ENCODE measurements around the gene PCSK2. TPM values are rescaled to one million over a fixed set of nuclear protein-coding genes. Genes with fewer than 3 reads are reported as not detected.

The PCSK2 gene
- total RNA-seq, 3 donors from 2014 or later, result not detected

DNA sequence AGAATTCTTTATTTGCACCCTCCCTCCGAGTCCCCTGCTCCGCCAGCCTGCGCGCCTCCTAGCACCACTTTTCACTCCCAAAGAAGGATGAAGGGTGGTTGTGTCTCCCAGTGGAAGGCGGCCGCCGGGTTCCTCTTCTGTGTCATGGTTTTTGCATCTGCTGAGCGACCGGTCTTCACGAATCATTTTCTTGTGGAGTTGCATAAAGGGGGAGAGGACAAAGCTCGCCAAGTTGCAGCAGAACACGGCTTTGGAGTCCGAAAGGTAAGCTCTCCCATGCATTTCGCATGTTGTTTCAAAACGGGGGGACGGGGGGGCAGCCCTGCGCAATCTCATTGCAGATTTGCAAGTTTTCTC lies 357 bp downstream of the PCSK2 start:
- H3K27me3 Mint-ChIP-seq (ENCODE audit: low read depth), result peaks cover 61% of the 10 kb centered on the region
- H3K9me3 Mint-ChIP-seq, result no peaks in the 10 kb centered on the region
- DNase-seq (no peak), ATAC-seq (no peak)
- H3K4me3 Mint-ChIP-seq, result no peak overlapping the region
- no peaks in the 10 kb centered on the region for H3K36me3 Mint-ChIP-seq (ENCODE audit: insufficient read depth)
- H3K4me1 Mint-ChIP-seq (ENCODE audit: low read depth), result peaks cover 1% of the 10 kb centered on the region

DNA sequence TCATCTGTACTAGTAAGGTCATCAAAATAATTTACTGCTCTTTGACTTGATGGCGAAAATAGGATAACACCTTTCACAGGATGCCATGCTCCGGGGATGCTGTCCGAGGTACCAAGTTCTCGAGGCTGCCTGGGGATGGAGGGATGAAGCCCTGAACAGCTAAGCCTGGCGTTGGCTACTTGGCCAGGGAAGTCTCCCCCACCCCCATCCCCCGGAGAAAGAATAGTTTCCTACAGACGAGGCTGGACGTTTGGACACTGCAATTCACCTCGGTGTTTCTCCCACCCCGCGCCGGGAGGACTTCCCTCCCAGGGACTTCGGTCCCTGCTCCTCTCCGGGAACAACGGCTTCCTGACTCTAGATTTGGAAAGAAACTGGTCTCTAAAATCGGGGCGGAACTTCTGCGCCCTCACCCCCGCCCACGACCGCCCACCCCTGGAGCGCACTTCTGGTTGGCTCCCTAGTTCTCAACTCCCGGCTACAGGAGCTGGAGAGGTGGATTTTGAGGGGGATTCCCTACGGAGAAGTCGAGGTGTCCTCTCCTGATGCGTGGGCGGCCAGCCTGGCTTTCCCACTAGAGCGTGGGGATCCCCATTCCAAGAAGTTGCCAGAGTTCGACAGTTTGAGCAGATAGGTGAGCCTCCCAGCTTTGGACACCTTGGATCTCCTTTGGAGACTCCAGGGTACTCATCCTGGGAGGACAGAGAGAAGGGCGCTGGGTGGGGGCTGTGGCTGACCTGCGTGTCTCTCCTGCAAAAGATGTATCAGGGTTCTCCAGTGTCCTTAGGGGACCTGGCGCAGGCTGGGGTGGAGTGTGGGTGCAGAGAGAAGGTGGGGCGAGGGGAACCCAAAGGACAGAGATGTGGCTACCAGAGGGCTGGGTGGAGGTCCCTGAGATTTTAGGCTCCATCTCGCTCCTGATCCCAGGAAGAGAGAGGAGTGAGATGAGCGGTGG lies 1.1 kb downstream of the PCSK2 start:
- Mint-ChIP-seq H3K4me3 (no peak overlapping the region), H3K9me3 (no peaks in the 10 kb centered on the region), H3K36me3 (ENCODE audit: insufficient read depth) (no peaks in the 10 kb centered on the region), H3K4me1 (ENCODE audit: low read depth) (peaks cover 1% of the 10 kb centered on the region), H3K27me3 (ENCODE audit: low read depth) (peaks cover 57% of the 10 kb centered on the region)
- DNase-seq (no peak), ATAC-seq (no peak)

DNA sequence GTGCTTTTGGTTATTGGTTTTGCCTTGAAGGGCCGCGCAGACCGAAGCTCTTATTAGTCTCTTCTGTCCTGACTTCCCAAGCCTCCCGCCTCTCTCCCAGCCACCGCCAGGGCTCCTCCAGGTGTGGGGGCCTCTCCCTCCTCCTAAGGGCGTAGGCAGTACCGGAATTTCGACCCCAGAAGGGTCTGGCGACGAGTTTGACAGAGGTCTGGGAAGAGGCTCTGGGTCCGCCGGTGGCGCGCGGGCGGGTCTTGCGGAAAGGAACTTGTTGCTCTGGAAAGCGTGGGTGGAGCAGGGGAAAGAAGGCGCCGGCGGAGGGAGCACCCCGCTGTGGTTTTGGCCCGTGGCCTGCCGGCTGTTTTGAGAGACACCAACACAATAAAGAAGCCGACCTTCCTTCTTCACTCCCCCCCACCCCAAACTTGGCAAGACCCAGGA lies 1.8 kb downstream of the PCSK2 start:
- Mint-ChIP-seq H3K4me3 (no peak overlapping the region), H3K36me3 (ENCODE audit: insufficient read depth) (no peaks in the 10 kb centered on the region), H3K27me3 (ENCODE audit: low read depth) (peaks cover 52% of the 10 kb centered on the region), H3K9me3 (no peaks in the 10 kb centered on the region), H3K4me1 (ENCODE audit: low read depth) (peaks cover 1% of the 10 kb centered on the region)
- DNase-seq (no peak), ATAC-seq (no peak)

DNA sequence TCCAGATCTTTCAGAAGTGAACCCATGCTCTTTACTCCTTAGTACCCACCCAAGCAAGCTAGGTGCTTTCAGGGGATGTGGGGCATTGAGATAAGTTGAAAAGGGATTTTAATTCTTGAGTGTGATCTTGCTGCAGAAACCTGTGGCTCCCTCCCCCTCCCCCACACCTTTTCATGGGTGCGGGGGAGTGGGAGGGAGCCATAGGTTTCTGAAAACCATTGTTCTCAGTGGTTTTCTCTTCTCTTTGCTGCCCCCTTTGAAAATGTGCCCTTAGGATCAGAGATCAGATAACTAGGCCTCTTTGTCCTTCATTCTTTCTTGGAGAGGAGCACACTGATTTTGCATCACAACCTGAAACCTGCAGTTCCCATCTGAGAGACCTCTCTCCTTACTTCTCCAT lies 2.4 kb downstream of the PCSK2 start:
- H3K4me1 Mint-ChIP-seq (ENCODE audit: low read depth), result peaks cover 1% of the 10 kb centered on the region
- ATAC-seq (no peak), DNase-seq (no peak)
- H3K4me3 Mint-ChIP-seq, result no peak overlapping the region
- H3K36me3 Mint-ChIP-seq (ENCODE audit: insufficient read depth), result no peaks in the 10 kb centered on the region
- peaks cover 50% of the 10 kb centered on the region for H3K27me3 Mint-ChIP-seq (ENCODE audit: low read depth)
- H3K9me3 Mint-ChIP-seq, result no peaks in the 10 kb centered on the region

DNA sequence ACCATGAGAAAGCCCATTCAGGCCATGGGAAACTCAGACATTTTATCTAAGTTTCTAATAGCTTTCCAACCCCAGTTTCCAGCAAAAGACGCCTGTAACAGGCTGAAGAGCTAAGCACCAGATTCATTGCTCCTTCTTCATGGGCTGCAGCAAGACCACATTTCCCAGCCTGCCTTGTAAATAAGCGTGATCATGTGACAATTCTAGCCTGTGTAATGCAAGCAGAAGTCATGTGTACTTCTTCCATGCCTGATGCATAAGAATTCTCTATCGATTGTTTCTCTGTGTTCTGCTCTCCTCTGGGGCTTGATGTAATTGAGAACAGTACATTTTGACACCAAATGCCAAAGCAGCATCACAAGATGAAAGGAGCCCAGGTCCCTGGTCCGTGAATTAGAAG lies 6.8 kb downstream of the PCSK2 start:
- ATAC-seq (no peak), DNase-seq (no peak)
- no peaks in the 10 kb centered on the region for H3K4me1 Mint-ChIP-seq (ENCODE audit: low read depth)
- H3K4me3 Mint-ChIP-seq, result no peak overlapping the region
- no peaks in the 10 kb centered on the region for H3K36me3 Mint-ChIP-seq (ENCODE audit: insufficient read depth)
- peaks cover 12% of the 10 kb centered on the region for H3K27me3 Mint-ChIP-seq (ENCODE audit: low read depth)
- no peaks in the 10 kb centered on the region for H3K9me3 Mint-ChIP-seq

DNA sequence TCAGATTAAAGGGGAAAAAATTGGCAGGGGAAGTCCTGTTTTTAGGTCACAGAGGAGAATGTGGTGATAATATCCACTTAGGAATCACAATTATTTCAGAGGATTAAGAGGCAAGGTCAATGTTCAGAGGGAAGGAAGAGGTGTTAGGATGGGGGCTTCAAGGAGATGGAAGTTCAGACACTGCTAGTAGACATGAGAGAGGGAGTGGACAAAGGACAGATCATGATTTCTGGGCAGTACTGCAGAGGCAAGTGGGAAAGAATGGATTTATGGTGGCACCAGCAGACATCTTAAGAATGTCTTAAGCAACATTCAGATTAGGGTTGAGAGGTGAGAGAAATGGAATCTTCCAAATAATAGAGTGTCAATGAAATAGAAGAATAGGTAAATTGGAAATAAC lies 9.9 kb downstream of the PCSK2 start:
- Mint-ChIP-seq H3K9me3 (peaks cover 5% of the 10 kb centered on the region), H3K27me3 (ENCODE audit: low read depth) (no peaks in the 10 kb centered on the region), H3K4me3 (no peak overlapping the region), H3K36me3 (ENCODE audit: insufficient read depth) (no peaks in the 10 kb centered on the region), H3K4me1 (ENCODE audit: low read depth) (no peaks in the 10 kb centered on the region)
- no peak for ATAC-seq
- DNase-seq, result no peak

DNA sequence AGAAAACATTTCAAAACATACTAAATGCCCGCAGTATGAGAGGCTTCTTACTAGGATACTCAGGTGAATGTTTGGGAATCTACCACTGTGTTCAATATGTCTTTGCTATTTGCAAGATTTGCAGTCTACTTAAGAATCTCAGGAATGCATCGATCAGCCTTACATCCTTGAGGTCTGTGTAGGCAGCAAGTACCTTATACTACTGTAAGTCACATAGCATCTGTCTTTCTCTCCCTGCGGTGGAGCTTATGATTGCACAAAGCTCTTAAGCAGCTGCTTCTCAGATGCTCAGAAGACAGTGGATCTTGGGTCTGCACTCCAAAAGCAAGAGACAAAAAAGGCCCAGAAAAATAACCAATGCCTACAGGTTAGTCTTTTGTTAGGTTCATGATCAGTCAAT lies 21.4 kb downstream of the PCSK2 start:
- ATAC-seq (no peak), DNase-seq (no peak)
- H3K4me3 Mint-ChIP-seq, result no peak overlapping the region
- H3K27me3 Mint-ChIP-seq (ENCODE audit: low read depth), result no peaks in the 10 kb centered on the region
- H3K9me3 Mint-ChIP-seq, result peaks cover under 1% of the 10 kb centered on the region
- no peaks in the 10 kb centered on the region for H3K4me1 Mint-ChIP-seq (ENCODE audit: low read depth)
- H3K36me3 Mint-ChIP-seq (ENCODE audit: insufficient read depth), result no peaks in the 10 kb centered on the region

DNA sequence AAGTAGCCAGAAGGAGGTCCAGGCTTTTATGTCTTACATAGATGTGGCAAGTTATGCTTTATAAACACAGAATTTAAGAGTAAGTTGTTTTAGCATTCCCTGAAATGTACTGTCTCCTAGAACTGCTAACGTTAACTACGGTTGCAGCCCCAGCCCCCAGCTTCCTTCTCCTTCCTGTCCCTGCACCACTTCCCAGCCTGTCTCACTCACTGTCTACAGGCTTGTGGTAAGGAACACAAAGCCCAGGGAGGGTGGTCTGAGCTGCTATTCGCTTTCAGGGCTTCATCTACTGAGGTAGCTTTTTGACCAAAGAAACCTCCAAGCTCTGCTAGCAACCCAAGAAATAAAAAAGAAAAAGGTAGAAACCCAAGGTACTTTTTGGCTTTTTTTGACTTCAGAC lies 35.9 kb downstream of the PCSK2 start:
- no peak for DNase-seq
- Mint-ChIP-seq H3K36me3 (ENCODE audit: insufficient read depth) (no peaks in the 10 kb centered on the region), H3K27me3 (ENCODE audit: low read depth) (peaks cover 7% of the 10 kb centered on the region), H3K9me3 (peaks cover 6% of the 10 kb centered on the region), H3K4me1 (ENCODE audit: low read depth) (no peaks in the 10 kb centered on the region), H3K4me3 (no peak overlapping the region)
- ATAC-seq, result no peak

DNA sequence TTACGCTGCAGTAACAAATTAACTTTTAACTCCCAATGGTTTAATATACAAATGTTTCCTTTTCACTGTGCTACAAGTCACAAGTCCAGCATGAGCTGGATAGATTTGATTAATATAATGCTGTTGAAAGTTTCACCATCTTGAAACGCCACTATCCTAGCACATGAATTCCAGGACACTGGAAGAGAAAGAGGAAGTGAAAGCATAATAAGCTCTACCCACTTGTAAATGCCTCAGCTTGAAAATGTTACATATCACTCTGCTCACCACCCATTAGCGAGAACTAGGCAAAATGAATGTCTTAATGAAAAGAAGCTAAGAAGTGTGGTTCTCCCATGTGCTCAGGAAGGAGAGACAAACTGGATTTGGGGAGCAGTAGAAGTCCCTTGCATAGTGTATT lies 46.9 kb downstream of the PCSK2 start:
- Mint-ChIP-seq H3K27me3 (ENCODE audit: low read depth) (no peaks in the 10 kb centered on the region), H3K9me3 (peaks cover under 1% of the 10 kb centered on the region), H3K36me3 (ENCODE audit: insufficient read depth) (no peaks in the 10 kb centered on the region), H3K4me3 (no peak overlapping the region), H3K4me1 (ENCODE audit: low read depth) (no peaks in the 10 kb centered on the region)
- DNase-seq (no peak), ATAC-seq (no peak)

DNA sequence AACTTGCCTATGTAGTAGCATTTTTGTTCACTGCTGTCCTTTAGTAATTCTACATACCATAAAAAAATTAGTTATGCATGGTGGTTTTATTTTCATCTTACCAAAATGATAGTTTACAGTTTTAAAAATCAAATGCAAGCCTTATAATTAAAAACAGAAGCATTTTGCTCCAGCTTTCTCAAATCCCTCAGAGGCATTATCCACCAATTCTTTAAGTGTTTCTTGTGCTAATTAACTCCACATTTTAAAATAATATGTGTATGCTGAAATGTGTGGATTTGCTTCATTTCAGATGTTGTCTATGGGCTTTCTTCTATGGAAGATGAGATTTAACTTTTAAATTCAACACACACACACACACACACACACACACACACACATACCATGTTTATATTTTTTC lies 49.3 kb downstream of the PCSK2 start:
- H3K27me3 Mint-ChIP-seq (ENCODE audit: low read depth), result no peaks in the 10 kb centered on the region
- H3K4me1 Mint-ChIP-seq (ENCODE audit: low read depth), result no peaks in the 10 kb centered on the region
- H3K36me3 Mint-ChIP-seq (ENCODE audit: insufficient read depth), result no peaks in the 10 kb centered on the region
- DNase-seq (no peak), ATAC-seq (no peak)
- peaks cover 8% of the 10 kb centered on the region for H3K9me3 Mint-ChIP-seq
- H3K4me3 Mint-ChIP-seq, result no peak overlapping the region

DNA sequence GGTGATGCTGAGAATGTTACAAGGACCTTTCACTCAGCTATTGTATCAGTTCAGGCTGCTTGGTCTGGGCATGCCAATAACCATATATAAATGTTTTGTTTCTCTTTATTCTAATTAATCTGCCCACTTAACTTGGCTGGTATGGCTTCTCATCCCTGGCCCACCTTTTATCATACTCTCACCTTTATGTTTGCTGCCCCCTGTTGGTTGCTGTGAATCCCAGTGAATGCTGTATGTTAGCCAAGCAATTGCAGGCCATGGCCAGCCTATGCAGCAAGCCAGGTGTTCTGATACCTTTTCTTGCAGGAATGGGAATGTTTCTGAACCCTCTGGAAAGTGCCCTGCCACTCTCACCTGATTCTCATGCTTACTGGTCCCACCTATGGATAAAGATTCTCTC lies 54.6 kb downstream of the PCSK2 start:
- ATAC-seq (no peak), DNase-seq (no peak)
- Mint-ChIP-seq H3K4me1 (ENCODE audit: low read depth) (no peaks in the 10 kb centered on the region), H3K9me3 (peaks cover 8% of the 10 kb centered on the region), H3K4me3 (no peak overlapping the region), H3K36me3 (ENCODE audit: insufficient read depth) (no peaks in the 10 kb centered on the region), H3K27me3 (ENCODE audit: low read depth) (peaks cover 2% of the 10 kb centered on the region)

DNA sequence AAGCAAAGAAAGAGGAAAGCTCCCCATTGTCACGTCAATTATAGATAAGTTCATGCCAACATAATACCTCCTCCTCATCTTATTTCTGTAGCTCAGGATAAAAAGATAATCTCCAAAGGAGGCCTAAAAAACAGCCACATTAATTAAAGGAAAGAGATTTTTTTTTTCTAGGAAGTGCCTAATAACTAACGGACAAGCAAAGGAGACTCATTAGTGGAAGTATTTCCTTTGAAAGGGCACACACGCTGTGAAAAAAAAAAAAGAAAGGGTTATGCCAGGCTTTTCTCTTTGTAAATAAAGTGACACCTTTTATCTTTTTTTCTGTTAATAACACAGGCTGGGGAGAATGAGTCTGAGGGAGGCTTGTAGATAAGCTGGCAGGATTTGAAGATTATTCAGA lies 55.7 kb downstream of the PCSK2 start:
- ATAC-seq (no peak), DNase-seq (no peak)
- Mint-ChIP-seq H3K4me3 (no peak overlapping the region), H3K27me3 (ENCODE audit: low read depth) (peaks cover 2% of the 10 kb centered on the region), H3K4me1 (ENCODE audit: low read depth) (no peaks in the 10 kb centered on the region), H3K36me3 (ENCODE audit: insufficient read depth) (no peaks in the 10 kb centered on the region), H3K9me3 (peaks cover 8% of the 10 kb centered on the region)

DNA sequence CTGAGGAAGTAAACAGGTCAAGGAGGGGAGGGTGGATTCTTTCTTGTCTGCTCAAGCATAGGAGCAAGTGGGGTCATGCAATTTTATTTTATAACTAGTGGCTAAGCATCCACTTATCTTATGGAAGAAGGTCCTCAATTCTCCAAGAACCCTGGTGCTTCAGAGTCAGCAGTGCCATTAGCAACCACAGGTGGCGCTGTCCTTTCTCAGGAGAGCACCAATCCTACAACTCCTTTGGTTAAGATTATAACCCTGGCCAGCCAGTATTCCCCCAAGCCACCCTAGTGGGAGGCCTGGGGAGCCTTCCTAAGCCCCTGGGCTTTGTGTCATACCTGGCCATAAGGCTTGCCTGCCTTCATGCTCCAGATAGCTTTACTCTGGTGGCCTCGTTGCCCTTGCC lies 60.7 kb downstream of the PCSK2 start:
- DNase-seq, result no peak
- Mint-ChIP-seq H3K27me3 (ENCODE audit: low read depth) (peaks cover 2% of the 10 kb centered on the region), H3K9me3 (no peaks in the 10 kb centered on the region), H3K36me3 (ENCODE audit: insufficient read depth) (no peaks in the 10 kb centered on the region), H3K4me3 (no peak overlapping the region), H3K4me1 (ENCODE audit: low read depth) (no peaks in the 10 kb centered on the region)
- no peak for ATAC-seq

DNA sequence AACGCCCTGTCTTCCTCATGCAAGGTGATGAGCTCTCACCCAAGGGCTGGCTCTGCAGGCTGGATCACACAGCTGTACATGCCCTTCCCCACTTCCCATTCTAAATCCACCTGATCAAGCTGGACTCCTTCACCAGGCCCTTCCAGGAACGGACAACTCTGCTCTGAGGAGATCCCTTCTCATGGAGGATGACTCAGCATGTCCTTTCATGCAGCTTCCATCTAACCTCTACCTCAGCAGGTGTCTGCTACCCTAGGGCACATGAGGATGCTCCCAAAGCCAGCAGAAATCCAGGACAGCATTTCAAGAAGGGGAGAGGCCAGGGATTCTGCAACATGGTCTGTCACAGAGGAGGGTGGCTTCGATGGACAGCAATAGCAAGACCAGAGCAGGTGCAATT lies 61.2 kb downstream of the PCSK2 start:
- Mint-ChIP-seq H3K4me1 (ENCODE audit: low read depth) (no peaks in the 10 kb centered on the region), H3K9me3 (no peaks in the 10 kb centered on the region), H3K36me3 (ENCODE audit: insufficient read depth) (no peaks in the 10 kb centered on the region), H3K27me3 (ENCODE audit: low read depth) (peaks cover 2% of the 10 kb centered on the region), H3K4me3 (no peak overlapping the region)
- DNase-seq (no peak), ATAC-seq (no peak)

DNA sequence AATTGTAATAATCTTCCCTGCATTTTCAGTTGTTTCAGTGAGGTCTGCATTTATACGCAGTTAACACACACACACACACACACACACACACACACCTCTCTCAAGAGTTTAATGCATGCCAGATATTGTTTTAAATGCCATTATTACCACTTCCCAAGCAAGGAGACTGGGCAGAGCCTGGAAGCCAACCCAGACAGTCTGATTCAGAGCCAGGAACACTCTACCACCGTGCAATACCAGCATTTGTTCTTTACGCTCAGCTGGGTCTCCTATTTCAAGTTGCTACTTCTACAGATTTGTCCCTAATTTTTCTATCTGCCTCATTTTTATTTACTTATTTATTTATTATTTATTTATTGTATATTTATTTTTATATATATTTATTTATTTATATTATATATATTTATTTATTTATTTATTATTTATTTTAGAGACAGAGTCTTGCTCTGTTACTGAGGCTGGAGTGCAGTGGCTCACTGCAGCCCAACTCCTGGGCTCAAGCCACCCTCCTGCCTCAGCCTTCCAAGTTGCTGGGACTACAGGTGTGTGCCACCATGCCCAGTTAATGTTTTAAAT lies 68.4 kb downstream of the PCSK2 start:
- no peaks in the 10 kb centered on the region for H3K4me1 Mint-ChIP-seq (ENCODE audit: low read depth)
- no peak overlapping the region for H3K4me3 Mint-ChIP-seq
- DNase-seq (no peak), ATAC-seq (no peak)
- no peaks in the 10 kb centered on the region for H3K27me3 Mint-ChIP-seq (ENCODE audit: low read depth)
- H3K36me3 Mint-ChIP-seq (ENCODE audit: insufficient read depth), result no peaks in the 10 kb centered on the region
- H3K9me3 Mint-ChIP-seq, result no peaks in the 10 kb centered on the region

Measured in activated T-cell treated with anti-CD3 and anti-CD28 coated beads, Interleukin-2, amount 50 U/mL, for 4 hours (primary cell).